NCI-H2196 treated with DMSO at 0.1 percent for 48 hours (cell line): ENCODE results near the gene PRCD.
"Not testable (repeated sequence)": the region's sequence is repeated elsewhere in the genome, so short reads cannot be mapped to it uniquely, and the experiment has no call there.

Experiments
- DNase-seq: peaks from one replicate; lab custom pipeline; 2025; ENCODE audit not compliant: unreplicated experiment; lab: John Stamatoyannopoulos, UW

Gene PRCD

GRCh38 chr17:76551685-76552084, 11.8 kb downstream of the PRCD start:
- no peak for DNase-seq

- no peak for DNase-seq
Observed at GRCh38 chr17:76553178-76553908, 13.5 kb downstream of the PRCD start.

- peak; percentile 87 for DNase-seq
Observed at GRCh38 chr17:76554131-76554530, 14.3 kb downstream of the PRCD start.

GRCh38 chr17:76556765-76557367, 17.0 kb downstream of the PRCD start:
- no peak for DNase-seq

- DNase-seq = peak; percentile 98
Observed at GRCh38 chr17:76557368-76558197, 17.7 kb downstream of the PRCD start.

GRCh38 chr17:76558198-76559095, 18.6 kb downstream of the PRCD start:
- DNase-seq = peak; percentile 42

GRCh38 chr17:76559460-76559859, 19.6 kb downstream of the PRCD start:
- not testable (repeated sequence) for DNase-seq

GRCh38 chr17:76560036-76560876, 20.4 kb downstream of the PRCD start:
- DNase-seq = no peak

GRCh38 chr17:76560877-76561221, 21.0 kb downstream of the PRCD start:
- DNase-seq = no peak

GRCh38 chr17:76561332-76561731, 21.5 kb downstream of the PRCD start:
- no peak for DNase-seq

GRCh38 chr17:76561799-76562268, 22.0 kb downstream of the PRCD start:
- no peak for DNase-seq

- no peak for DNase-seq
Observed at GRCh38 chr17:76562734-76563148, 22.9 kb downstream of the PRCD start.

GRCh38 chr17:76563359-76563758, 23.5 kb downstream of the PRCD start:
- not testable (repeated sequence) for DNase-seq

GRCh38 chr17:76564991-76565727, 25.3 kb downstream of the PRCD start:
- not testable (repeated sequence) for DNase-seq

- DNase-seq = no peak
Observed at GRCh38 chr17:76565728-76566612, 26.1 kb downstream of the PRCD start.

GRCh38 chr17:76566613-76566943, 26.7 kb downstream of the PRCD start:
- no peak for DNase-seq

GRCh38 chr17:76566988-76567431, 27.2 kb downstream of the PRCD start:
- DNase-seq = no peak
